Endothelial cell (in vitro differentiated cells): ENCODE results near the gene TEAD1. TPM values are rescaled to one million over a fixed set of nuclear protein-coding genes. Genes with fewer than 3 reads are reported as not detected.

ENCODE experiments used
- DNase-seq: peaks from one replicate; pipeline ENCODE4 v3.0.0; 2021; ENCODE audit warnings: low spot score
- H3K27ac Mint-ChIP-seq: one replicate; pipeline ENCODE4 v1.8.0; 2021; ENCODE audit warnings: mixed read lengths, inconsistent platforms; ENCODE audit not compliant: unreplicated experiment
- H3K27me3 Mint-ChIP-seq: one replicate; pipeline ENCODE4 v1.8.0; 2021; ENCODE audit warnings: mild to moderate bottlenecking, moderate library complexity, mixed read lengths, inconsistent platforms; ENCODE audit not compliant: unreplicated experiment
- H3K36me3 Mint-ChIP-seq: one replicate; pipeline ENCODE4 v1.8.0; 2021; ENCODE audit warnings: mild to moderate bottlenecking, low read depth, mixed read lengths, inconsistent platforms; ENCODE audit not compliant: unreplicated experiment
- H3K4me1 Mint-ChIP-seq: one replicate; pipeline ENCODE4 v1.8.0; 2021; ENCODE audit warnings: mild to moderate bottlenecking, mixed read lengths, inconsistent platforms; ENCODE audit not compliant: unreplicated experiment
- H3K4me3 Mint-ChIP-seq: one replicate; pipeline ENCODE4 v1.8.0; 2021; ENCODE audit warnings: mild to moderate bottlenecking, mixed read lengths, inconsistent platforms; ENCODE audit not compliant: unreplicated experiment
- H3K9me3 Mint-ChIP-seq: one replicate; pipeline ENCODE4 v1.8.0; 2021; ENCODE audit warnings: mixed read lengths, inconsistent platforms; ENCODE audit not compliant: unreplicated experiment
- total RNA-seq: library from RNA; stranded (reverse); fragmentation: NEBNext Ultra II Directional; extraction: Animal tissue kit (Norgen Biotek cat#: 25700); gene quantifications from one replicate; pipeline ENCODE4 v1.2.1, GENCODE V29; 2021; ENCODE audit not compliant: unreplicated experiment
- TF ChIP-seq, protein P1 (sequence below): fragments of 200-600 bp; sonication (generic); IDR thresholded peaks from one replicate; pipeline ENCODE4 v1.5.0; 2021; ENCODE audit warnings: antibody characterized with exemption; ENCODE audit not compliant: unreplicated experiment

Gene TEAD1
- total RNA-seq, 1 donor from 2014 or later, result 54.4 TPM

DNA sequence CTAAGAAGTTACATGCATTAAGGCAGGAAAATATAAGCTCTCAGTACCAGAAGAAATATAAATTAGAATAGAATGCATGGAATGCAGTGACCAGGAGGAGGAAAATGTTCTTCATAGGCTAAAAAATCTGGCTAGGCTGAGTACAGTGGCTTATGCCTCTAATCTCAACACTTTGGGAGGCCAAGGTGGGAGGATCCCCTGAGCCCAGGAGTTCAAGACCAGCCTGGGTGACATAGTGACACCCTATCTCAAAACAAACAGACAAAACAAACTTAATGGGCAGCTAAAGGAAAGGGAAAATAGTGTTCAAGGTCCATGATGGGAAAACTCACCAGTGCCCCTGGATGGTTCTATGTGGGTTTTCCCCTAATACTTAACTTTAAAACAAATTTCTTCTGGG, 256.6 kb downstream of the TEAD1 start:
- Mint-ChIP-seq H3K9me3 (no peaks in the 10 kb centered on the region), H3K4me1 (no peaks in the 10 kb centered on the region), H3K27me3 (peaks cover 5% of the 10 kb centered on the region), H3K36me3 (peaks cover 16% of the 10 kb centered on the region), H3K27ac (no peak overlapping the region), H3K4me3 (no peak overlapping the region)
- DNase-seq, result no peak
- TF ChIP-seq, protein P1, sequence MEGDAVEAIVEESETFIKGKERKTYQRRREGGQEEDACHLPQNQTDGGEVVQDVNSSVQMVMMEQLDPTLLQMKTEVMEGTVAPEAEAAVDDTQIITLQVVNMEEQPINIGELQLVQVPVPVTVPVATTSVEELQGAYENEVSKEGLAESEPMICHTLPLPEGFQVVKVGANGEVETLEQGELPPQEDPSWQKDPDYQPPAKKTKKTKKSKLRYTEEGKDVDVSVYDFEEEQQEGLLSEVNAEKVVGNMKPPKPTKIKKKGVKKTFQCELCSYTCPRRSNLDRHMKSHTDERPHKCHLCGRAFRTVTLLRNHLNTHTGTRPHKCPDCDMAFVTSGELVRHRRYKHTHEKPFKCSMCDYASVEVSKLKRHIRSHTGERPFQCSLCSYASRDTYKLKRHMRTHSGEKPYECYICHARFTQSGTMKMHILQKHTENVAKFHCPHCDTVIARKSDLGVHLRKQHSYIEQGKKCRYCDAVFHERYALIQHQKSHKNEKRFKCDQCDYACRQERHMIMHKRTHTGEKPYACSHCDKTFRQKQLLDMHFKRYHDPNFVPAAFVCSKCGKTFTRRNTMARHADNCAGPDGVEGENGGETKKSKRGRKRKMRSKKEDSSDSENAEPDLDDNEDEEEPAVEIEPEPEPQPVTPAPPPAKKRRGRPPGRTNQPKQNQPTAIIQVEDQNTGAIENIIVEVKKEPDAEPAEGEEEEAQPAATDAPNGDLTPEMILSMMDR, result no peak

DNA sequence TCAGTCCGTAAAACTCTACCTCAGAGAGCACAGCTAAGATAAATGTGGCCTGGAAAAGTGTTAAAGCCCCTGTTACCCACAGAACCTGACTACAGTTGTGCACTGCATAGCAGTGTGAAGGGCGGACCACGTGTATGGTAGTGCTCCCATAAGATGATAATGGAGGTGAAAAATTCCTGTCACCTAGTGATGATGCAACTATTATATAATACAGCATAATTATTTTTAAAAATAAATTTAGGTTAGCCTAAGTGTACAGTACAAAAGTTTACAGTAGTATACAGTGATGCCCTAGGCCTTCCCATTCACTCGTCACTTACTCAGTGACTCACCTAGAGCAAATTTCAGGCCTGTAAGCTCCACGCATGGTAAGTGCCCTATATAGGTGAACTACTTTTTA, 258.3 kb downstream of the TEAD1 start:
- no peaks in the 10 kb centered on the region for H3K9me3 Mint-ChIP-seq
- TF ChIP-seq, protein P1, result no peak
- DNase-seq, result no peak
- H3K4me1 Mint-ChIP-seq, result no peaks in the 10 kb centered on the region
- peaks cover 14% of the 10 kb centered on the region for H3K36me3 Mint-ChIP-seq
- H3K27me3 Mint-ChIP-seq, result peaks cover 1% of the 10 kb centered on the region
- H3K4me3 Mint-ChIP-seq, result no peak overlapping the region
- H3K27ac Mint-ChIP-seq, result no peak overlapping the region

DNA sequence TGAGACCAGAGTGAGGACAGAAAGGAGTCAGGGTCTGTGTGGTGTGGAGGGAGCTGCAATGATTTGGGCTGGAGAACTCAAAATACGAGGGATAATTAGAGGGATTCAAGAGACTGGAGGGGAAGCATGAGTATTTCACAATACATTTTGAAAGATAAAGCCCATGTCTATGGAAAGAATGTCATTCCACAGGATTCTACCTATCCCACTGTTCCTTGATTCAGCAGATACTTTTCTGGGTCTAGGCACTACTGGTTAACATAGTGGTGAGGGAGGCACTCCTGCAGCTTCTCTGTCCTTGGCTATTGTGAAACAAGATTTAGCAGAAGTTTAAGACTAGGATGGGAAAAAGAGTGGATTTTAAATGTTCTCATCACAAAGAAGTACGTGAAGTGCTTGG, 262.0 kb downstream of the TEAD1 start:
- Mint-ChIP-seq H3K36me3 (peaks cover 14% of the 10 kb centered on the region), H3K9me3 (no peaks in the 10 kb centered on the region), H3K27me3 (peaks cover 1% of the 10 kb centered on the region), H3K27ac (no peak overlapping the region), H3K4me1 (no peaks in the 10 kb centered on the region), H3K4me3 (no peak overlapping the region)
- DNase-seq, result no peak
- TF ChIP-seq, protein P1, result no peak

DNA sequence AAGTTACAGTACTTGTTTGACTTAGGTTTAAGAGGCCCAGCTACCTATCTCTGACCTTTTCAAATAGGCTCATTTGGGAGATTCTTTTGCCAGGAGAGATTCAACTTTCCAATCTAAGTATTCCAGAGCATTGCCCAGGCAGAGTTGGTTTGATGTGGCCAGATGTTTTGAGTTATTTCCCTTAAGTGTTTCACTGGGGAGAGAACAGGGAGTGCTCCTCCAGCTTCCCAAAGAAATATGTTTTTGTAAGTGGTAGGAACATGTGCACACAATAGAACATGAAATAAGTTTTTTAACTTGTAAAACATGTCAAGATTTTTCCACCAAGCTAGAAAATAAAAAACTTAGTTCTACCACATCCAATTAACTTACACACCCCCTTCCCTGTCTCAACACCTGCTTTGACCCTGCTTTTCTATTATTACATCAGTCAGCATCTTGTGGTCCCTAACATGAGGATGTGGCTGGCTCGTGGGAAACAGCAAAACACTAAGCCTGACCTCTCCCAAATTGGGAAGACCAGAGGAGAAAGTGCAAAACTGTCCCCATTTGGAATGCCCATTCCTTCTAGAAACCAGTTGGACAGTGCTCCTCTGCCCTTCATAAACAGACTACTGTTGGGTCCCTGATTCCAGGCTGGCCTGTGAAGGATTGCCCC, 264.5 kb downstream of the TEAD1 start:
- H3K4me1 Mint-ChIP-seq, result no peaks in the 10 kb centered on the region
- H3K27ac Mint-ChIP-seq, result no peak overlapping the region
- DNase-seq, result no peak
- no peaks in the 10 kb centered on the region for H3K9me3 Mint-ChIP-seq
- no peak overlapping the region for H3K4me3 Mint-ChIP-seq
- H3K36me3 Mint-ChIP-seq, result peaks cover under 1% of the 10 kb centered on the region
- TF ChIP-seq, protein P1, result no peak
- peaks cover 1% of the 10 kb centered on the region for H3K27me3 Mint-ChIP-seq

DNA sequence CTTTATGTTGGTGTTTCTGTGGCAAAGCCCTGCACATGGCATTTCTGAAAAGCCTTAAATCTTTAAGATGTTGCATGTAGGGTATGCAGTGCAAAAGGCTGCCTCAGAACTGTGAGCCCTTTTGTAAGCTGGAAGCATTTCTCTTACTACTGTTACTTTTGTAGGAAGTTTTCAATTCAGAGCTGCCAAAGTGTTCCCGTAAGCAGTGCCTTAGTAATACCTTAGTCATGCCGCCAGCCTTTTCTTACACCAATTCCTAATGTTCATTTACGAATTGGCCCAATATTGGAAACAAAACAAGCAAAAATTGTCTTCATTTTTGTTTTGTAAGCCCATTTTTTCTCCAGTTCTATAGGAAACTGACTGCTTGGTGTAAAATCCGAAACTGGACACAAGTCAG, 267.4 kb downstream of the TEAD1 start:
- Mint-ChIP-seq H3K27me3 (peaks cover 2% of the 10 kb centered on the region), H3K4me1 (no peaks in the 10 kb centered on the region), H3K27ac (no peak overlapping the region), H3K36me3 (peaks cover 3% of the 10 kb centered on the region), H3K9me3 (no peaks in the 10 kb centered on the region), H3K4me3 (no peak overlapping the region)
- TF ChIP-seq, protein P1, result no peak
- DNase-seq, result no peak
